ENCODE measurements around the gene SGTA.

- no peak for TF ChIP-seq POLR2AphosphoS5 (IDR thresholded peaks at IDR 0.05)
- no peak for TF ChIP-seq POLR2A (IDR thresholded peaks at IDR 0.05)
- no peak for TF ChIP-seq CTCF (IDR thresholded peaks at IDR 0.05)
Measured at GRCh38 chr19:2723747-2724146, 59.3 kb downstream of the SGTA start.

Measured in prostate gland (tissue), 2 donors.